ENCODE data around the gene IGF1R.

IGF1R gene

DNA sequence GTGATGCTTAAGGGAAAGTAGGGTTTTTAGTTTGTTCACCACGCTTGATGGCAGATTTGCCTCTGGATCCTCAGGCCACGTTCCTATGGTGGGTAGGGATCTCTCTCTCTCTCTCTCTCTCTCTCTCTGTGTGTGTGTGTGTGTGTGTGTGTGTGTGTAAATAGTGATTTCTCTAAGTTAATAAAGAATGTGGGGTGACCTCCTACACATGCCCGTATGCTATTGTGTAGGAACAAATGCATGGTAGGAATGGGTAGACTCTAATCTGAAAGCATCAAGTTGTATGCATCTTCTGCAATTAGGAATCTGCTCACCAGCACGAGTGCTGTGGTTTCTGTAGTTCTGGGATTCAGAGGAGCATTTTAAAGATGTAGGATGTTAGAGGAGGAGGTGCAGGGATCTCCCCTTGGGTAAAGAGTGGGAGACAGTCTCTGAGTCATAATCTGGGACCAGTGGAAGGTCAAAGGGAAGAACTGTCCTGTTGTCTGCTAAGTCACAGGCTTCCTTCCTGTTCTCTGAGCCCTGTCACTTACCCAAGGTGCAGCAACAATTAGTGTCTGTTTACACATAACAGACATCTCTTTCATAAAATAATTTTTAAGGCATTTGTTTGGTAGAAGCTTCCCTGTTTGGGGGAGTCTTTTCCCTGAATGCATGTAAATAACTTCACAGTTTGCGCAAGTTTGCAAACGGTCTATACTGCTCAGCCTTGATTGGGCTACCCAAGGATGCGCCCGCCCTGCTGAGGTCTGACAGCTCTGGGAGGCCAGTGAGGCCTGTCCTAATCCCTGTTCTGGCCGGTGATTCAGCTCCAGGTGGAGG is 139.8 kb downstream of the IGF1R start:
- TF ChIP-seq GATA1 (IDR thresholded peaks at IDR 0.05; ENCODE audit: low read depth, low read length) (no peak), POLR2A (IDR thresholded peaks at IDR 0.05; ENCODE audit: low read length) (no peak)
- DNase-seq, result no peak

DNA sequence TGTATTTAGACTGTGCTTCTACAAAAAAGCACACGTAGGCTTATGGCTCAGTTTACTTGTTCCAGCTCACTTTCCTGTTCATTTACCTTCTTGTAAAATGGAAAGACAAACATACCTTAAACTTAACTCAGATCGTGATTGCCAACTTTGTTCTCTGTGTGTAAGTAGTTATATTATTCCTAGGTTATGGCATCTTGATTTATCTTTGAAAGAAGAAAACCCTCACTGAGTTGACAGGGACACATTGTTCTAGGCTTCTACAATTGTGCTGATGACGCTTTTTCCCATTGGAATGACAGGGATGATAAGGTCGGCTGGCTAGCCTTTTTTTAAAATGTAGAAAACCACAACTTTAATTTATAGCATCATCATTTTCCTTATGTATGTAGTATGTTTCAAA is 140.7 kb downstream of the IGF1R start:
- TF ChIP-seq GATA1 (IDR thresholded peaks at IDR 0.05; ENCODE audit: low read depth, low read length) (no peak), POLR2A (IDR thresholded peaks at IDR 0.05; ENCODE audit: low read length) (no peak)
- no peak for DNase-seq

DNA sequence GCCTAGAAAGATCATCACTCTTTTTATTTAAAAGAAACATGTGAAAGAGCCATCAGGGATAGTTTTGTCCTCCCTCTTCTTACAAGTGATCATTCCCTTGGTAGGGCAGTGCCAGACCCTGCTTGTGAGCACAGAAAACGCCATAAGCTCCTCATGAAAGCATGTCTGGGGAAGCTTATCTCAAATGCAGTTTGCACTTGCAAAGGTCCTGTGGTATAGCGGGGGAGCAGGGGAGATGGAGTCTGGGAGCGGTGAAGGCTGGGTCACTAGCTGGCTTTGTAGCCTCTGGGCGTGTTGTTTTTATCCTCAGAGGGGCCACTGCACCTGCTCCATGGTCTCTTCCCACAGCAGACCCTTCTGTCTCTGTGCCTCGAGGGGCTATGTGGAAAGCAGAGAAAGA is 141.9 kb downstream of the IGF1R start:
- no peak for DNase-seq
- no peak for TF ChIP-seq POLR2A (IDR thresholded peaks at IDR 0.05; ENCODE audit: low read length)
- TF ChIP-seq GATA1 (IDR thresholded peaks at IDR 0.05; ENCODE audit: low read depth, low read length), result no peak

DNA sequence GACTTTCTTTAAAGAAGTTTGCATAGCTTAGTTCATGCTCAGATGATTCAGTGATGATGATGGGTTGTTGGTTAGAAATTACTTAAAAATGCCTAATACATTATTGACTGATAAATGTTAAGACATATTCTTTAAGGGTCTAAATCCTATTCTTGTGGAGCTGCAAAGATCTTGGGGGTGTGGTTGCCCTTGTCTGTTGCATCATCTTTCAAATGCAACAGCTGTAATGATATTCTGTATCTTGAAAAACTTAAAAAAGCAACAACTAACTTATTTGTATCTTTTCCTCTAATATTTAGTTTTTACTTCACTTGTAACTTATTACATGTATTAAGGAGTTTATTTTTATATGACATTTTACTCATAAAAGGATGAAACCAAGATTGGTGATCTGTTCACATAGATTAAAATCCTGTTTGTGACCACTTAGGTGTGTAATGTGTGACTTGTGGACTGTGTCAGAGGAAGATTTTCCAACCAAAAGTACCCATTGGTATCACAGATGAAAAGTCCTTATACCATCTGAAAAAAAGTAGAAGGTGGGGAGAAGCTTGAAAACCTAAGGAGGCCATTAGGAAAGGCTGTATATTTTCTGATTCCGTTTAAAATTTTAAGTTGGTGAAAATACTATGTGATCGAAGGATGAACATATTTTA is 142.8 kb downstream of the IGF1R start:
- TF ChIP-seq GATA1 (IDR thresholded peaks at IDR 0.05; ENCODE audit: low read depth, low read length) (no peak), POLR2A (IDR thresholded peaks at IDR 0.05; ENCODE audit: low read length) (no peak)
- peak; percentile 9 to 46 for DNase-seq

DNA sequence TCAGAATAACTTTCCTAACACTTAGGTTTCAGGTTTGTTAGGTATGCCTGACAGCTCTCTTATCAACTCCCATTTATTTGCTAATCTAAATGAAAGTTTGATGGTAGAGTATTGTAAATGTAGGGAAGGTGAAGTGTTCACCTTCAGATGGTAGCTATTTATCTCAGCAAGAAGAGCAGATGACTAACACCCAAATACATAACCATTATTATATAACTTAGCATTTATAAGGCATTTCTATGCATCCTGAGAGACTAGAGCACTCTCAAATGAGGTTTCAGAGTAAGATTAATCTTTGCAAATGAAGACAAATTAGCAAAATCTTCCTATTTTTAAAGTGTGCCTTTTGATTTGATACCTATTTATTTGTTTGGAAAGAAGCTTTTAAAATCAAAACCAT is 143.8 kb downstream of the IGF1R start:
- TF ChIP-seq GATA1 (IDR thresholded peaks at IDR 0.05; ENCODE audit: low read depth, low read length) (no peak), POLR2A (IDR thresholded peaks at IDR 0.05; ENCODE audit: low read length) (no peak)
- DNase-seq, result no peak

DNA sequence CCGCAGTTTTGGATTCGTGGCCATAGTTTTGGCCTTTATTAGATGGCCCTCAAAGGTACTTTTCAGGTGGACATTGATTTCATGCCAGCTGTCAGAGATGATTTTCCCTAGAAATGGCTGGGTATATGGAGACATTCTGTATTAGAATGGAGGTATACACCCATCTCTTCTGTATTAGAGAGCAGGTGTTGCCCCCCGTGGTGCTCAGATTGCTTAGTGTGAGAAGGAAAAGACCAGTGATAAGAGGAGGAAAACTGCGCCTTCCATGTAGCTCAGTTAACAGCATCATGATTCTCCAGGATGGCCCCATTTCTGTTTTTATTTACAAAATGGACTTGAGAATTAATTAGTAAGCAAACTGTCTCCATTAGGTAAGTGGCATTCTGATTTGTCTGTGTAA is 145.9 kb downstream of the IGF1R start:
- no peak for TF ChIP-seq POLR2A (IDR thresholded peaks at IDR 0.05; ENCODE audit: low read length)
- TF ChIP-seq GATA1 (IDR thresholded peaks at IDR 0.05; ENCODE audit: low read depth, low read length), result no peak
- DNase-seq, result no peak

DNA sequence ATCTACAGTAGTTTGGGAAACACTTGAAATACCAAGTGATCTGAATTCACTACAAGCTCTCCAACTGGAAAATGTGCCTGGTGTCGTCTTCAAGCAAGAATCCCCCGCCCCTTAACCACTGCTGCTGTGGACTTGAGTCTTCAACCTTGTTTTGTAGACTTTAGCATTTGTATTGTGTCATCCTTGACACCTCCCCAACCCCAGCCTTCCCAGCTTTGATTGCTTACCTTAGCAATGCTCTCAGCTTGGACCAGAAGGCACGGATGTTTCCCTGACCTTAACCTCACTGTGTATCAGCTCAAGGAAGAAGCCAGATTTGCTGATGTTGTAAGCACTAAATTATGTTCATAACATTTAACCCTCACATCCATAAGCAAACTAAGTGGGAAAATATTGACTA is 146.4 kb downstream of the IGF1R start:
- TF ChIP-seq POLR2A (IDR thresholded peaks at IDR 0.05; ENCODE audit: low read length) (no peak), GATA1 (IDR thresholded peaks at IDR 0.05; ENCODE audit: low read depth, low read length) (no peak)
- no peak for DNase-seq

DNA sequence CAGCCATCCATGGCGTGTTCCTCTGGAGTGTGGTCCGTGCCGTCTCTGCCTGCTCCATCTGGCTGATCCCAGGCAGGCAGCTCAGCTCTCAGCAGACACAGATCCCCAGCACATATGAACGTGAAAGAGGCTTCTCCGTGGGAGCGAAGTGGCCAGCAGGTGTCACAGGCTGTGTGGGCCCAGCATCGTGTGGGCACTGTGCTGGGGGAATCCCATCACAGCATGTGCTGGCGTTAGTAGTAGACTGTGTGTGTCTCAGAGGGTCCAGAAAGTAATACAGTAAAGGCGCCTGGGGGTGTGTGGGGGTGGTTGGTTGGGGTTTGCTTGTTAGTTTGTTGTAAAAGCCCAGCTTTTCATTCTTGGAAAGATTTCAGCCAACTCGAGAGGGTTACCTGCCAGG is 147.6 kb downstream of the IGF1R start:
- TF ChIP-seq GATA1 (IDR thresholded peaks at IDR 0.05; ENCODE audit: low read depth, low read length) (no peak), POLR2A (IDR thresholded peaks at IDR 0.05; ENCODE audit: low read length) (no peak)
- DNase-seq, result no peak

DNA sequence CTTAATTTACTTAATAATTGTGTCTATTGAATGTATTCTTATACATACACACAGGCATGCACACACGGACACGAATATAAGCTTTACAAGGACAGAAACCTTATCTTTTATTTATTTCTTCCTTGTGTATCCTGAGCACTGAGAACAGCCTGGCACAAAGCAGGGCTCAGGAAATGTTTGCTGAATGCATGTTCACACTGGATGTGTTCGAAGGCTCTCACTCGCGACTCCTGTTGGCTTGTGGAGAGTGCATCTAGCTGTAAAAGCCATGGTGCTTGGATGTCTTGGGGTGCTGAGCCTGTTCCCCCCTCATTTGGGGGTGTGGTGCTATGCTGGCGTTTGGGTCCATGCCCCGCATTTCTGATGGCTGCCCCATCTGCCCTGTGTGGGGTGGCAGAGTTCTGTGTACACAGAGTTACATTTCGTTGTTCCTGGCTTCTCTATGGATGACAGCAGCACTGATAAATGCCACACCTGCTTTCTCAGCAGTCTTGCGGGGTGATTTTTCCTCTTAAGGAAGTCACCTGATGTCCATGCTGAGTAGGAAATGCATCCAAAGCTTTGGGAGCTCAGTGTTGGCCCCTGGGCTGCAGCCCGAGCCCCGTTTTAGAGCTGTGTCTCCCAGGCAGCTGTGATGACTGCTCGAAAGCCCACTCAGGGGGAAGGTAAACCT is 148.5 kb downstream of the IGF1R start:
- no peak for TF ChIP-seq POLR2A (IDR thresholded peaks at IDR 0.05; ENCODE audit: low read length)
- TF ChIP-seq GATA1 (IDR thresholded peaks at IDR 0.05; ENCODE audit: low read depth, low read length), result no peak

DNA sequence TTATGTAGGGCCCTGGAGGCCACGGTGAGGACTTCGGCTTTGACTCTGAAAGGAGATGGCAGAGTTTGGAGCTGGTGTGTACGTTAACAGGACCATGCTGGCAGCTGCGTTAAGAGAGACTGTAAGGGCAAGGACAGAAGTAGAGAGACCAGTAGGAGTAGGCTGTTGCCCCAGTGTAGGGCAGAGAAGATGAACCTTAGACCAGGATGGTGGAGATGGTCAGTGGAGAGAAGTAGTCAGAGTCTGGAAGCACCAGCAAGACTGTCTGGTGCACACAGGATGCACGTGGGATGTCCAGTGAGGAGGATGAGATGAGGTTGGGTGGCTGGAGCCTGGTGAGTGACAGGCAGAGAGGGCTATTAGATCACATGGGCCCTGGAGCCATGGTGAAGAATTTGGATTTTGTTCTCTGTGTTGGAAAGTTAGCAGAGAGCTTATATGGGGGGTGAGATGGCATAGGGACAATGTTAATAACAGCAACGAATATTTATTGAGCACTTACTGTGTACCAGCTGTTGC is 150.1 kb downstream of the IGF1R start:
- TF ChIP-seq GATA1 (IDR thresholded peaks at IDR 0.05; ENCODE audit: low read depth, low read length) (no peak), POLR2A (IDR thresholded peaks at IDR 0.05; ENCODE audit: low read length) (no peak)
- no peak for DNase-seq

More for the DNA sequence above, 148.5 kb downstream of the IGF1R start:
- no peak for DNase-seq

DNA sequence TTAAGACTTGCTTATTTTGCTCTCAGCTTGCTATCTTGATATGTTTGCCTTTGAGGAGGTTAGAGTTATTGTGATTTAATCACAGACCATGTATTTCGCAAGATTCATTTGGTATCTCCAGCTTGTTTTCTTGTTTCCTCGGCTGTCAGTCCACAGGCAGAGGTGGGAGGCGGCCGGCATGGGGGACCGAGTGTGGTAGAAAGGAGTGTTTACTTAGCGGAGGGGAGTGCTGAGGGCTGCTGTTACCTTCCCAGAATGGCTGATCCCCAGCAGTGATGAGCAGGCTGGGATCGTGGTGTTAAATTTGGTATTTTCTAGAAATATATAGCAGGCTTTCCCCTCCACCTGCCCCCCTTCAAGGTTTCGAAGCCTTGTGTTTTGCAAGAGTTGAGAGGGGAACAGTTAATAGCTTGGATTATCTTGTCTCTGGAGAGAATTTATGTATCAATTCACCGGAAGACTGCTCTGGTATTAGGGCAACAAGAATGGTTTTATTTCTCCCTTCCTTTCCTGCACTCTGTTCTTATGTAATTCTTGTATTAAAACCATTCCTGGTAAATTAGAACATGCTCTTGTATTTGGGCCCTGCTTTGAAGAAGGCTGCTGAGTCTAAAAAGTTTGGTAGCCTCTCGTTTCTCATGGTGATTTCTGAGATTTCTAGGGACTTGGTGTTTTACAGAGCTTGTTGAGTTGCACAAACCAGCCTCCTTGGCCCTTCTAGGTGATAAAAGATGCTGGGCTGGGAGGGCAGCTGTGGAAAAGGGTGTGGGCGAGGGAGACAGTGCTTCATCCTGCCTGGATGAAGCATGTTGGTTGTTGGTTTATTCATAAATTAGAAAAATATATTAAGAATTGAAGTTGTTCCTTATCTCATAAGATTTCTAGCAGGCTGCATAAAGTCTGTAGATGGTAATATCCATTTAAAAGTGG is 151.4 kb downstream of the IGF1R start:
- TF ChIP-seq POLR2A (IDR thresholded peaks at IDR 0.05; ENCODE audit: low read length) (no peak), GATA1 (IDR thresholded peaks at IDR 0.05; ENCODE audit: low read depth, low read length) (no peak)
- DNase-seq, result no peak

DNA sequence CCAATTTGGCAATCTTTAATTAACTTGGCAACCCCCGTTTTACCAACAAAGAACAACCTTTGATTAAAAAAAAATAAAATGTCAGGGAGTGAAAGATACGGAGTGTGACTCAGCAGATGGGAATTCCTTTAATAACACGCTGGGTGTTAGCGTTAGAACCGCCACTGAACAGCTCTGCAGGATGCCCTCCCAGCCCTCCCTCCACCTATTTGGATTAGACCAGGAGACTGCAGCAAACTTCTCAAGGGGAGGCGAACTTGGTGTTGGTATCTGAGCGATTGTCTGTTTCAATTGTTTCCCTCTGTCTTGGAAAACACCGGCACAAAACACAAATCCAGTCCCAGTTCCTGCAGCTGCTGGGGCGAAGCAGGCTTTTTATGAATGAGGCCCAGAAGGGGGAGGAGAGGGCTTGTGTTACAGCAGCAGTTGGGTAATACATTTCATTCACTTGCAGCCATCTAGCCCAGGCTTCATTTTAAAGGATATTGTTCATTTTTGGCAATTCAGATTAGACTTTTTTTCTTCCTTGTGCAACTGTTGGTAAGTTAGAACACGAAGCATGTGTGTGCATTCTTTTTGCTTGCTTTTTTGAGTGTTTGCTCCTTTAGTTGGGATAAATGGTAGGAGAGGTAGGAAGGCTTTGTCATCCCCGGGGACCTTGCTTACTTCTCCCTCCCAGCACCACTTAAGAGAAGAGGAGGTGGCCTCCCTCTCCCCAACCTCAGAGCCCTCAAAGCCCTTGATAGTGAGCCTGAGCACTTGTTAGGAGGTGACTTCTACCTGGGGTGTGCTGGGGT is 152.3 kb downstream of the IGF1R start:
- TF ChIP-seq GATA1 (IDR thresholded peaks at IDR 0.05; ENCODE audit: low read depth, low read length) (no peak), POLR2A (IDR thresholded peaks at IDR 0.05; ENCODE audit: low read length) (no peak)
- DNase-seq, result peak; percentile 40 to 50

DNA sequence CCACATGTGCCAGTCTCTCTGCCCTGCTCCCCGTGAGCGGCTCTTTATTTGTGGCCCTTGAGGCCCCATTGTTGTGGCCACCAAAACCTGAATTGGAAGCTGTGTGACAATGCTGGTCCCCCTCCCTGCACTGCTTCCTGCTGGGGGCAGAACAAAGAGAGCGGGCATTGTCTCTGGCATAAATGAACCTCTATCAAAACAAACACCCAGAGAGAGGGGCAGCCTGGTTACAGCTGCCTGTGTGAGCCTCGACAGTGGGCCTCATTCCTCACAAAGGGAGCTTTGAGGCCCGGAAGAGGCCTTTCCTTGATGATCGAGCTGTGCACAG is 152.9 kb downstream of the IGF1R start:
- TF ChIP-seq POLR2A (IDR thresholded peaks at IDR 0.05; ENCODE audit: low read length) (no peak), GATA1 (IDR thresholded peaks at IDR 0.05; ENCODE audit: low read depth, low read length) (no peak)
- DNase-seq, result no peak
